Lower lobe of right lung (tissue), 2 donors: ENCODE data around the gene VPS26B. TPM values are rescaled to one million over a fixed set of nuclear protein-coding genes. Genes with fewer than 3 reads are reported as not detected.

ENCODE experiments used
- ATAC-seq, 2 donors: fragments of 200-7000 bp; cut with Tn5 transposase; one replicate each; pipeline ENCODE4 v1.9.1; 2020 to 2022; ENCODE audit warnings: mild to moderate bottlenecking in 2 of 2, moderate library complexity in 2 of 2
- DNase-seq: peaks from one replicate; pipeline ENCODE4 v3.0.0-alpha.2; 2020
- H3K27ac ChIP-seq: fragments of 200-600 bp; one replicate; pipeline ENCODE4 v1.8.0; 2022
- H3K27me3 ChIP-seq: fragments of 200-600 bp; one replicate; pipeline ENCODE4 v1.8.0; 2022; ENCODE audit warnings: low read depth
- H3K36me3 ChIP-seq: fragments of 200-600 bp; one replicate; pipeline ENCODE4 v1.8.0; 2022; ENCODE audit warnings: mild to moderate bottlenecking
- H3K4me1 ChIP-seq: fragments of 200-600 bp; one replicate; pipeline ENCODE4 v1.8.0; 2022
- H3K4me3 ChIP-seq: fragments of 200-600 bp; one replicate; pipeline ENCODE4 v1.8.0; 2022; ENCODE audit warnings: mild to moderate bottlenecking
- H3K9me3 ChIP-seq: fragments of 200-600 bp; one replicate; pipeline ENCODE4 v1.8.0; 2022
- CTCF ChIP-seq: fragments of 200-600 bp; IDR thresholded peaks from one replicate; pipeline ENCODE4 v1.8.0; 2022; ENCODE audit warnings: antibody characterized with exemption, mild to moderate bottlenecking
- intact Hi-C: fragments of 100-400 bp; cut with DNase I; formaldehyde crosslinking; loops from one replicate; pipeline ENCODE4 v1.11.0; 2022
- total RNA-seq: library from RNA; stranded (reverse); fragmentation: NEBNext Ultra II Directional; extraction: Animal tissue kit (Norgen Biotek cat#: 25700); gene quantifications from one replicate; pipeline ENCODE4 v1.2.1, GENCODE V29; 2021
- donor health status: DM: no; HTN: yes; CAD: no; lungs with severe emphysema.

VPS26B gene
- total RNA-seq, 1 donor from 2014 or later: 42.7 TPM

- intact Hi-C loops: no loop called here
- ATAC-seq: no peak
- peaks cover 61% of the 10 kb centered on the region for H3K36me3 ChIP-seq
Measured at GRCh38 chr11:134196756-134197155, 27.7 kb upstream of the VPS26B start.

GRCh38 chr11:134199531-134199930, 24.9 kb upstream of the VPS26B start:
- Histone ChIP-seq H3K9me3 (no peaks in the 10 kb centered on the region), H3K4me1 (no peaks in the 10 kb centered on the region), H3K36me3 (peaks cover 61% of the 10 kb centered on the region), H3K27me3 (no peaks in the 10 kb centered on the region), H3K4me3 (no peak overlapping the region), H3K27ac (no peak overlapping the region)
- intact Hi-C loops: no loop called here
- no peak for TF ChIP-seq CTCF
- ATAC-seq (no peak), DNase-seq (no peak)

More at GRCh38 chr11:134196756-134197155, 27.7 kb upstream of the VPS26B start:
- DNase-seq: no peak
- Histone ChIP-seq H3K27ac (no peak overlapping the region), H3K27me3 (no peaks in the 10 kb centered on the region), H3K9me3 (no peaks in the 10 kb centered on the region), H3K4me3 (no peak overlapping the region), H3K4me1 (no peaks in the 10 kb centered on the region)
- no peak for TF ChIP-seq CTCF

GRCh38 chr11:134200688-134201087, 23.8 kb upstream of the VPS26B start:
- ATAC-seq (no peak), DNase-seq (no peak)
- no peak for TF ChIP-seq CTCF
- Histone ChIP-seq H3K36me3 (peaks cover 69% of the 10 kb centered on the region), H3K4me3 (no peak overlapping the region), H3K9me3 (no peaks in the 10 kb centered on the region), H3K4me1 (no peaks in the 10 kb centered on the region), H3K27me3 (no peaks in the 10 kb centered on the region), H3K27ac (no peak overlapping the region)
- intact Hi-C loops: no loop called here

GRCh38 chr11:134202661-134203060, 21.8 kb upstream of the VPS26B start:
- peaks cover 74% of the 10 kb centered on the region for H3K36me3 ChIP-seq
- TF ChIP-seq CTCF: no peak
- no peaks in the 10 kb centered on the region for H3K4me1 ChIP-seq
- H3K27ac ChIP-seq: no peak overlapping the region
- no peaks in the 10 kb centered on the region for H3K27me3 ChIP-seq
- no peak for DNase-seq
- no peak for ATAC-seq
- intact Hi-C loops: no loop called here
- no peak overlapping the region for H3K4me3 ChIP-seq
- no peaks in the 10 kb centered on the region for H3K9me3 ChIP-seq

GRCh38 chr11:134205729-134206128, 18.7 kb upstream of the VPS26B start:
- DNase-seq (no peak), ATAC-seq (no peak)
- Histone ChIP-seq H3K27ac (no peak overlapping the region), H3K9me3 (no peaks in the 10 kb centered on the region), H3K36me3 (peaks cover 86% of the 10 kb centered on the region), H3K27me3 (no peaks in the 10 kb centered on the region), H3K4me3 (no peak overlapping the region), H3K4me1 (no peaks in the 10 kb centered on the region)
- intact Hi-C loops: no loop called here
- TF ChIP-seq CTCF: no peak

- no peak for ATAC-seq
- no peak overlapping the region for H3K27ac ChIP-seq
- H3K36me3 ChIP-seq: peaks cover 82% of the 10 kb centered on the region
- no peak for DNase-seq
- no peaks in the 10 kb centered on the region for H3K4me1 ChIP-seq
- H3K27me3 ChIP-seq: no peaks in the 10 kb centered on the region
- intact Hi-C loops: no loop called here
- H3K4me3 ChIP-seq: no peak overlapping the region
- no peak for TF ChIP-seq CTCF
- no peaks in the 10 kb centered on the region for H3K9me3 ChIP-seq
Measured at GRCh38 chr11:134206185-134206584, 18.3 kb upstream of the VPS26B start.
